Testis (tissue), 2 donors: ENCODE results near the gene ENPEP.

ENCODE experiments used
- POLR2A ChIP-seq: fragments of 450-650 bp; IDR thresholded peaks from one replicate; pipeline ENCODE4 v1.6.1; 2017; ENCODE audit warnings: antibody characterized with exemption, mild to moderate bottlenecking, moderate library complexity
- TF ChIP-seq, protein P1 (sequence below), 3 experiments: fragments of 450-650 bp in 2 of 3; fragments of 200-600 bp in 1 of 3; sonication (generic) in 1 of 3; IDR thresholded peaks; one replicate each; pipeline ENCODE4 v1.5.1; 2016 to 2019; ENCODE audit warnings: antibody characterized with exemption in 3 of 3, mild to moderate bottlenecking in 2 of 3, moderate library complexity in 1 of 3

DNA sequence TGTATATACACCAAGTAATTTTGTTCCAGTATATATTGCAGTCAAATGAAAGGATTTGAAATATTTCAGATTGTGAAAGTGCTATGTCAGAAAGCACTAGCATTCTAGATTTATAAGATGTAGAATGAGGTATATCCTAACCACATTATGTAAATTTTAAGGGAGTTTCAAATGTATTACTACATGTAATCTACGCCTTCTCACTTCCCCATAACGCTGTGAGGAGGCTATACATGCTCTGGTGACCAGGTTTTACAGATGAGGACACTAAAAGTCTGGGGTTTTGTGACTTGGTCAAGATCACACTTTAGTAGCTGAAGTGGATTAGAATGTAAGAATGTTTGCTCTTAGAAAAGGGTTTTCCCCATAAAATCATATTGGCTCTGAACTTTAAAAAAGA lies 8.1 kb downstream of the ENPEP start:
- TF ChIP-seq, protein P1, sequence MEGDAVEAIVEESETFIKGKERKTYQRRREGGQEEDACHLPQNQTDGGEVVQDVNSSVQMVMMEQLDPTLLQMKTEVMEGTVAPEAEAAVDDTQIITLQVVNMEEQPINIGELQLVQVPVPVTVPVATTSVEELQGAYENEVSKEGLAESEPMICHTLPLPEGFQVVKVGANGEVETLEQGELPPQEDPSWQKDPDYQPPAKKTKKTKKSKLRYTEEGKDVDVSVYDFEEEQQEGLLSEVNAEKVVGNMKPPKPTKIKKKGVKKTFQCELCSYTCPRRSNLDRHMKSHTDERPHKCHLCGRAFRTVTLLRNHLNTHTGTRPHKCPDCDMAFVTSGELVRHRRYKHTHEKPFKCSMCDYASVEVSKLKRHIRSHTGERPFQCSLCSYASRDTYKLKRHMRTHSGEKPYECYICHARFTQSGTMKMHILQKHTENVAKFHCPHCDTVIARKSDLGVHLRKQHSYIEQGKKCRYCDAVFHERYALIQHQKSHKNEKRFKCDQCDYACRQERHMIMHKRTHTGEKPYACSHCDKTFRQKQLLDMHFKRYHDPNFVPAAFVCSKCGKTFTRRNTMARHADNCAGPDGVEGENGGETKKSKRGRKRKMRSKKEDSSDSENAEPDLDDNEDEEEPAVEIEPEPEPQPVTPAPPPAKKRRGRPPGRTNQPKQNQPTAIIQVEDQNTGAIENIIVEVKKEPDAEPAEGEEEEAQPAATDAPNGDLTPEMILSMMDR (IDR thresholded peaks at IDR 0.05) = no peak
- TF ChIP-seq POLR2A = no peak
